HG03103 (cell line): ENCODE results near the gene NANOS3.
A peak's percentile ranks its signal among the peaks of the same experiment; 100 is the strongest.
"Not testable (repeated sequence)": the region's sequence is repeated elsewhere in the genome, so short reads cannot be mapped to it uniquely, and the experiment has no call there.

Experiments used
- ATAC-seq: cut with Tn5 transposase; IDR thresholded peaks from one replicate; pipeline ENCODE4 v1.9.1; 2021; ENCODE audit warnings: low read depth; ENCODE audit not compliant: unreplicated experiment

The NANOS3 gene

DNA sequence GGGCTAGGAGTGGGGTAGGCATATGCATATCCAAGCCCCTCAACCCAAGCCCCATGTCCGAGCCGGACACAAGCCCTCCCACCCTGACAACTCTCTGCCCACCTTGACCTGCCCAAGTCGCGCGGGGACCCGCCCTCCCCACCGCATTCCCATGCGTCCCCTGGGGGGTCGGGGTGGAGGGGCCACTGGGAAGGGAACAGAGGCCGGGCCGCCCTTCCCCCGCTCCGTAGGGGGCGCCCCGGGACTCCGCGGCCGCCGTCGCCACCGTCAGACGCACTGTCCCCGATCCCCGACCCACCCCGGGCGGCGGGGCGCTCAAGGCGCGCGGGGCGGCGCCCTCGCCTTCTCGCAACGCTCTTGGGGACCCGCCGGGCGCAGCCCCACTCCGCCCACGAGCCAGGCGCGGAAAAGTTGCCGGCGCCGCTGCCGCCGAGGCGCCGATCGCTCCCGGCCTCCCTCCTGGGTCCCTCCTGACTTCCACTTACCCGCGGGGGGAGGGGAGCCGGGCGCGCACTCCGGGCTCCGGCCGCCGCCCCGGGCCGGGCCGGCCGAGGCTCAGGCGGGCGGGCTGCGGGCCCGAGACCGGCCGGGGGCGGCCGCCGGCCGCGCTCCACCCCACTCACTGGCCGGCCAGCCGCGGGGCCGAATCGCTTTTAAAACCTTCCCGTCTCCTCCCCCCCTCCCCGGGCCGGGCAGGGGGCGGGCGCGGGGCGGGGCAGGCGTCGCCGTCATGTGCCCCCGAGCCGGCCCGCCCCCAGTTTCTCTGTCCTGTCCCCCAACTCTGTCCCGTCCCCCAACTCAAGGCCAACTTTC lies 34.4 kb upstream of the NANOS3 start:
- ATAC-seq: no peak

GRCh38 chr19:13843104-13843921 lies 33.6 kb upstream of the NANOS3 start:
- no peak for ATAC-seq

- no peak for ATAC-seq
Observed at GRCh38 chr19:13844130-13844631, 32.8 kb upstream of the NANOS3 start.

- peak; percentile 55 for ATAC-seq
Observed at GRCh38 chr19:13846557-13847406, 30.2 kb upstream of the NANOS3 start.

GRCh38 chr19:13847407-13848339 lies 29.3 kb upstream of the NANOS3 start:
- peak; percentile 18 for ATAC-seq

DNA sequence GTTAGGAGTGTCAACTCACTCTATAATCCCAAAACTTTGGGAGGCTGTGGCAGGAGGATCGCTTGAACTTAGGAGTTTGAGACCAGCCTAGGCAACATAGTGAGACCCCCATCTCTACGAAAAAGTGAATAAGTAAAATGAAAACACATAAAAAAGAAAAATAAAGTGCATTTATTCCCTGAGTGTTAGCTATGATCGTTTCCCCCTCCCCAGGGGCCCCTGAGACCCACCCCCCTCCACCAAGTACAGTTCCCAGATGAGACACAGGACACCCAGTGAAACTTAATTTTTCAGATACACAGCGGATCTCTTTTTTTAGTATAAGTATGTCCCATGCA lies 28.6 kb upstream of the NANOS3 start:
- no peak for ATAC-seq

DNA sequence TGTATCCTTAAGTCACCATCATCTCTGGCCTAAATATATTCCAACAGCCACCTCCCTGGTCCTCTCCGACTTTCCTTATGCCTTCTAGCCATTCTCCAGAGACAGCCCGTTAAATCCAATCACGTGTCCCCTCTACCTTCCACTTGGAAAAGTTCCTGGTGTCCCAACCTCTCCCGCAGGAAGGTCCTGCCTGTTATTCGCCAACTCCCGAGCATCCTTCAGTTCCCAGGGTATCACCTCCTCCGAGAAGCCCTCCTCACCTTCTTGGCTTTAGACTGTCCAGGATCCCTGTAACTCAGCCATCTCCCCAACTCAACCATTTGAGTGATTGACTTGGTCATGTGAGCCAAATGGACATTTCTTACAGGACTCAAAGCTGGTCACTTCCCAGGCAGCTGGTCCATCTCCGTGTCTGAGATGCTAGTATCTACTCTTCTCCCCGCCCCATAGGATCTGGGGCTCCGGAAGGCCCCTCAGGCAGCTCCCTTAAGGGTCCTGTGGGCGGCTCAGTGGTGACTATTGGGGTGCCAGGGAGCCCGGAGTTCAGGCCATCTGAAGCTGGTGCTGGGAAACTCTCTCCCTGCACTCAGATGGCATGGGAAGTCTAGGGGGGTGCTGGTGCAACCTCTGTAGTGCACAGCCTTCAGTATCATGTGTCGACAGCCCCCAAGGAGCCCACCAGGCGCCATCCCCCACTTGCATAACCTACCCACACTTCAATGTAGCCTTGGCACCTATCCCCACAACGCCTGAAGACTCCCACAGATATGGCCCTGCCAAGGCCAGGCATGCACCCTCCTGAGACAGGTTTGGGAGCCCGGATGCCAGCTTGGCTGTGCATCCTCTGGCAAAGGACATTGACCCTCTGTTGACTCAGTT lies 27.9 kb upstream of the NANOS3 start:
- ATAC-seq: no peak

DNA sequence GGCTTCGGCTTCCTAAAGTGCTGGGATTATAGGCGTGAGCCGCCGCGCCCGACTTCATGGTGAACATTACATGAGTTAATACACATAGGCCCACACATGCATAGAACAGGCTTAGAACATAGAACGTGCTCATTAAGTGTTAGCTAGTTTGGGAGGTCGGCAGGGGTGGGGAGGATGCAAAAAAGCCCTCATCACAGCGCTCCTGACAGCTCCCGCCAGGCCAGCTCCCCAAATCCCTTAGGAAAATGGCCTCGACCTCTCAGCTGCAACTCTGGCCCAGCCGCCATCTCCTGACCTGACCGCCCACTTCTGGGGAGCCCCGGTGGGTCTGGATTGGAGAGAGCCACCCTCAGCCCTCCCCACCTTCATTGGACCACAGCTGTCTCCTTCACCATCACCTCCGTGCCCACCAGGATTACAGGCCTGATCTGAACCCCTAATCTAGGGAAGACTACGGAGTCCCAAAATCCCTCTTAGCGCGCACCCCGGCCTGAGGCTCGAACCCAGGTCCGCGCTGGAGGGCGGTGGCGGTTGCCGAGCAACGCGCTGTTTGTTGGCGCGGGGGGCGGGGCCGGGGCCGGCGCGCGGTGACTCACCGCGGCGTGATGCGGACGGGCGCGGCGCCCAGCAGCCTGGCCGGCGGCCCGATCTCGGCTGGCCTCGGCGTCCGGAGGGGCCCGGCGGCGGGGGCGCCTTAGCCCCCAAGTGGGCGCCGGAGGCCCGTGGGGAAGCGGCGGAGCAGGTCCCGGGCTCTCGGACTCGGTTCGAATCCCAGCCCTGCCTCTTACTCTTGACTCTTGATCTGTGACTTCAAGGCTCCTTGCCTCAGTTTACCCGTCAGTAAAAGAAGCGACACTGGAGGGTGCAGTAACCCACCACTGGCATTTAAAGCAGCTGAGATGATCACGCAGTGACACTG lies 26.7 kb upstream of the NANOS3 start:
- ATAC-seq: no peak

DNA sequence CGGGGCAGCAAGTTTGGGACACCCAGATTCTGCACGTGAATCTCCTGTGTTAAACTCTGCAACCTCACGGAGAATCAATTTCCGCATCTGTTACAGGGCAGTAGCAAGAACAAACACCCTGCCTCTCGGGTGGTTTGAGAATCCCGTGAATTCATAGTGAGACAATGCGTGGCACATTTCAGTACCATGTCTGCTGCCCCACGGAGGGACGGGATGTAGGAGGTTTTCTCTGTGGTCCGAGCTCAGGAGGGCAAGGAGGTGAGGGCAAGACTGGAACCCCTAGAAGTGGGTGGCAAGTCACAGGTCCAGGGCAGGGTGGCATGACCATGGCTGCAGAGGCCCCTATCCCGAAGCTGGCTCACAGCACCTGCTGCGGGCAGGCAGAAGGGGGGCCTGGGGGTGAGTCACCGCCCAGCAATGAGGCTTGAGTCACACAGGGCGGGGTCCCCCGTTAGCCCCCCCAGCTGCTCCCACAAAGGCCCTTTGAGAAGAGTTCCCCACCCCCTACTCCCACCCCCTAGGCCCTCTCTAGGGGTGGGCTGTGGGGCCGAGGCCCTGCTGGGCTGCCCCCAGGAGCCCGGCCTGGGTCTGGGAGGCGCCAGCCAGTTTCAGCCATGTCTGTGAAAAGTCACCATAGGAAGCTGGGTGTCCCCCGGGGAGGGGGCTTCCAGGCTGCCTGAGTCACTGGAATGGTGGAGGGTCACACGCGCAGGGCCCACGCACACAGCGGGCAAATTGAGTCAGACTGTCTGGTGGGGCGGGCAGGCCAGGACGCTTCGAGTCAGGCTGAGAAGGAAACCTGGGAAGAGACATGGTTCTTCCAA lies 25.8 kb upstream of the NANOS3 start:
- ATAC-seq: no peak

GRCh38 chr19:13851734-13852114 lies 25.2 kb upstream of the NANOS3 start:
- not testable (repeated sequence) for ATAC-seq

- ATAC-seq: not testable (repeated sequence)
Observed at GRCh38 chr19:13852171-13852707, 24.7 kb upstream of the NANOS3 start.

GRCh38 chr19:13856497-13856896 lies 20.4 kb upstream of the NANOS3 start:
- ATAC-seq: no peak

DNA sequence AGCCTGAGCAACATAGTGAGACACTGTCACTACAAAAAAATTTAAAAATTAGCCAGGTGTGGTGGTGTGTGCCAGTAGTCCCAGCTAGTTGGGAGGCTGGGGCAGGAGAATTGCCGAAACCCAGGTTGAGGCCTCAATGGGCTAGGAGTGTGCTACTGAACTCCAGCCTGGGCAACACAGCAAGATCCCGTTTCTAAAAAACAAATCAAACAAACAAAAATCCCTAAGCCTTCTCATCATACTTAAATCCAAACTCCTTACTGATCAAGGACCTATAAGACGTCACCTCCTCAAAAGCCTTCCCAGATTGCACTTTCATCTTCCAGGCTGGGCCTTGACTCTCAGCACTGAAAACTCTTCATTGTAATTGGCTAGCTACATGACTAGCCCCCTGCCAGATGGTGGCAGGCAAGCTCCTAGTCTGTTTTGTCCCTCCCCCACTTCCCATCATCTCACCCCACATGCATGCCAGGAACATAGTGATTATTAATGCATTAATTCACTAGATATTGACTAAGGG lies 17.5 kb upstream of the NANOS3 start:
- no peak for ATAC-seq

- ATAC-seq: no peak
Observed at GRCh38 chr19:13860679-13861391, 16.1 kb upstream of the NANOS3 start.

- peak; percentile 17 for ATAC-seq
Observed at GRCh38 chr19:13861392-13861713, 15.6 kb upstream of the NANOS3 start.
